Spleen (tissue), 7 donors: ENCODE data around the gene DENND1A.

Source experiments
- POLR2A ChIP-seq, 3 donors: fragments of 450-650 bp; IDR thresholded peaks; one replicate each; pipeline ENCODE4 v1.5.1; 2017; ENCODE audit warnings: antibody characterized with exemption in 3 of 3, mild to moderate bottlenecking in 1 of 3
- POLR2AphosphoS5 ChIP-seq, 3 donors: sonication (generic); formaldehyde crosslinking; IDR thresholded peaks; one replicate each; pipeline ENCODE4 v1.5.1; 2017; ENCODE audit warnings: antibody characterized with exemption in 3 of 3
- TF ChIP-seq, protein P1 (sequence below), 11 experiments: fragments of 200-600 bp in 7 of 11; fragments of 450-650 bp in 4 of 11; sonication (generic) in 4 of 11; IDR thresholded peaks in 8 of 11; conservative IDR thresholded peaks in 3 of 11; 1 replicate in 7 of 11; 2 replicates in 4 of 11; pipeline versions ENCODE4 v1.4.0 to v1.8.0; 2016 to 2021; ENCODE audit warnings: antibody characterized with exemption in 11 of 11, inconsistent platforms in 4 of 11, mild to moderate bottlenecking in 1 of 11
- donor health status: DM: no; HTN: no; CAD: no; lungs with moderate emphysema.
- donor health status: DM: no; HTN: no; CAD: no.
- donor health status: DM: no; HTN: no; CAD: no.

- TF ChIP-seq, protein P1, sequence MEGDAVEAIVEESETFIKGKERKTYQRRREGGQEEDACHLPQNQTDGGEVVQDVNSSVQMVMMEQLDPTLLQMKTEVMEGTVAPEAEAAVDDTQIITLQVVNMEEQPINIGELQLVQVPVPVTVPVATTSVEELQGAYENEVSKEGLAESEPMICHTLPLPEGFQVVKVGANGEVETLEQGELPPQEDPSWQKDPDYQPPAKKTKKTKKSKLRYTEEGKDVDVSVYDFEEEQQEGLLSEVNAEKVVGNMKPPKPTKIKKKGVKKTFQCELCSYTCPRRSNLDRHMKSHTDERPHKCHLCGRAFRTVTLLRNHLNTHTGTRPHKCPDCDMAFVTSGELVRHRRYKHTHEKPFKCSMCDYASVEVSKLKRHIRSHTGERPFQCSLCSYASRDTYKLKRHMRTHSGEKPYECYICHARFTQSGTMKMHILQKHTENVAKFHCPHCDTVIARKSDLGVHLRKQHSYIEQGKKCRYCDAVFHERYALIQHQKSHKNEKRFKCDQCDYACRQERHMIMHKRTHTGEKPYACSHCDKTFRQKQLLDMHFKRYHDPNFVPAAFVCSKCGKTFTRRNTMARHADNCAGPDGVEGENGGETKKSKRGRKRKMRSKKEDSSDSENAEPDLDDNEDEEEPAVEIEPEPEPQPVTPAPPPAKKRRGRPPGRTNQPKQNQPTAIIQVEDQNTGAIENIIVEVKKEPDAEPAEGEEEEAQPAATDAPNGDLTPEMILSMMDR (IDR thresholded peaks at IDR 0.05 in 8 of 11, conservative IDR thresholded peaks at IDR 0.05 in 3 of 11): no peak
- no peak for TF ChIP-seq POLR2AphosphoS5 (IDR thresholded peaks at IDR 0.05)
- TF ChIP-seq POLR2A (IDR thresholded peaks at IDR 0.05): no peak
Measured at GRCh38 chr9:123411636-123412035, 518.3 kb downstream of the DENND1A start.
